Liver (tissue), 9 donors: ENCODE results near the gene CEACAM1. TPM values are rescaled to one million over a fixed set of nuclear protein-coding genes. Genes with fewer than 3 reads are reported as not detected.

Experiments used
- DNase-seq: peaks from one replicate; pipeline ENCODE4 v3.0.0-alpha.2; 2017; ENCODE audit warnings: low spot score
- H3K27ac ChIP-seq, 2 donors: one replicate each; pipeline ENCODE4 v1.7.0; 2013; ENCODE audit warnings: inconsistent platforms in 2 of 2, low read length in 2 of 2, control low read depth in 1 of 2, low read depth in 1 of 2, mild to moderate bottlenecking in 1 of 2
- H3K27me3 ChIP-seq, 4 donors: one replicate each; pipeline versions ENCODE4 v1.6.1 to v1.7.0; 2013; ENCODE audit warnings: low read length in 3 of 4, inconsistent platforms in 1 of 4, mild to moderate bottlenecking in 1 of 4, moderate library complexity in 1 of 4; ENCODE audit not compliant: control insufficient read depth in 4 of 4, insufficient read depth in 4 of 4
- H3K36me3 ChIP-seq, 4 donors: one replicate each; pipeline versions ENCODE4 v1.6.1 to v1.7.0; 2013; ENCODE audit warnings: low read length in 3 of 4, mild to moderate bottlenecking in 3 of 4, low read depth in 1 of 4, moderate library complexity in 1 of 4; ENCODE audit not compliant: control insufficient read depth in 4 of 4, insufficient read depth in 3 of 4
- H3K4me1 ChIP-seq, 4 donors: one replicate each; pipeline versions ENCODE4 v1.6.1 to v1.7.0; 2013; ENCODE audit warnings: low read length in 3 of 4, mild to moderate bottlenecking in 3 of 4, moderate library complexity in 1 of 4; ENCODE audit not compliant: control insufficient read depth in 4 of 4, insufficient read depth in 4 of 4
- H3K4me3 ChIP-seq, 3 donors: one replicate each; pipeline versions ENCODE4 v1.6.1 to v1.7.0; 2013; ENCODE audit warnings: low read length in 3 of 3, control low read depth in 1 of 3, low read depth in 1 of 3, mild to moderate bottlenecking in 1 of 3
- H3K9ac ChIP-seq, 2 donors: one replicate each; pipeline ENCODE4 v1.7.0; 2013; ENCODE audit warnings: low read length in 2 of 2, mild to moderate bottlenecking in 2 of 2, moderate library complexity in 2 of 2, control low read depth in 1 of 2, low read depth in 1 of 2
- H3K9me3 ChIP-seq, 4 donors: one replicate each; pipeline versions ENCODE4 v1.6.1 to v1.7.0; 2013; ENCODE audit warnings: low read length in 3 of 4; ENCODE audit not compliant: control insufficient read depth in 4 of 4
- ATF3 ChIP-seq: IDR thresholded peaks from 2 replicates; pipeline ENCODE4 v1.6.1; 2016; ENCODE audit warnings: antibody characterized with exemption
- CTCF ChIP-seq: fragments of 150-350 bp; IDR thresholded peaks from 2 replicates; pipeline ENCODE4 v1.5.1; 2017; ENCODE audit warnings: improper control_type of control experiment, low read depth, low read length; ENCODE audit not compliant: missing input control
- EGR1 ChIP-seq, 2 donors: IDR thresholded peaks; 2 replicates each; pipeline ENCODE4 v1.6.1; 2016 to 2018; ENCODE audit warnings: antibody characterized with exemption in 2 of 2, low read depth in 2 of 2
- FOXA1 ChIP-seq: IDR thresholded peaks from 2 replicates; pipeline ENCODE4 v1.6.1; 2016; ENCODE audit warnings: antibody characterized with exemption
- FOXA2 ChIP-seq: IDR thresholded peaks from 2 replicates; pipeline ENCODE4 v1.6.1; 2016; ENCODE audit warnings: antibody characterized with exemption
- GABPA ChIP-seq, 2 donors: IDR thresholded peaks in 1 of 2; conservative IDR thresholded peaks in 1 of 2; 2 replicates each; pipeline ENCODE4 v1.6.1; 2016; ENCODE audit warnings: antibody characterized with exemption in 2 of 2, mild to moderate bottlenecking in 1 of 2, moderate library complexity in 1 of 2
- HNF4A ChIP-seq, 2 donors: conservative IDR thresholded peaks; 2 replicates each; pipeline ENCODE4 v1.6.1; 2016; ENCODE audit warnings: antibody characterized with exemption in 2 of 2, mild to moderate bottlenecking in 2 of 2
- HNF4G ChIP-seq: IDR thresholded peaks from 2 replicates; pipeline ENCODE4 v1.6.1; 2016; ENCODE audit warnings: antibody characterized with exemption
- JUND ChIP-seq, 2 donors: IDR thresholded peaks; 2 replicates each; pipeline ENCODE4 v1.6.1; 2016; ENCODE audit warnings: antibody characterized with exemption in 2 of 2
- MAX ChIP-seq: IDR thresholded peaks from 2 replicates; pipeline ENCODE4 v1.6.1; 2016; ENCODE audit warnings: antibody characterized with exemption
- NR2F2 ChIP-seq: IDR thresholded peaks from 2 replicates; pipeline ENCODE4 v1.6.1; 2016; ENCODE audit warnings: antibody characterized with exemption
- RAD21 ChIP-seq, 2 donors: IDR thresholded peaks; 2 replicates each; pipeline ENCODE4 v1.6.1; 2016; ENCODE audit warnings: antibody characterized with exemption in 2 of 2, mild to moderate bottlenecking in 2 of 2
- REST ChIP-seq: IDR thresholded peaks from 2 replicates; pipeline ENCODE4 v1.6.1; 2016; ENCODE audit warnings: antibody characterized with exemption, mild to moderate bottlenecking
- RXRA ChIP-seq, 2 donors: IDR thresholded peaks; 2 replicates each; pipeline ENCODE4 v1.6.1; 2017 to 2018; ENCODE audit warnings: antibody characterized with exemption in 2 of 2, mild to moderate bottlenecking in 1 of 2
- SP1 ChIP-seq: IDR thresholded peaks from 2 replicates; pipeline ENCODE4 v1.6.1; 2018; ENCODE audit warnings: antibody characterized with exemption, mild to moderate bottlenecking
- TAF1 ChIP-seq: conservative IDR thresholded peaks from 2 replicates; pipeline ENCODE4 v1.6.1; 2016; ENCODE audit warnings: antibody characterized with exemption, mild to moderate bottlenecking
- YY1 ChIP-seq: IDR thresholded peaks from 2 replicates; pipeline ENCODE4 v1.6.1; 2016; ENCODE audit warnings: antibody characterized with exemption, mild to moderate bottlenecking
- ZBTB33 ChIP-seq: IDR thresholded peaks from 2 replicates; pipeline ENCODE4 v1.6.1; 2016; ENCODE audit warnings: antibody characterized with exemption
- WGBS: extraction: QIAGEN DNeasy Blood & Tissue Kit; methylation state at CpG from one replicate; pipeline ENCODE4 v1.1.7; 2013; 5-methylcytosine and 5-hydroxymethylcytosine counted together
- polyA plus RNA-seq, 2 donors: library from polyadenylated mRNA; stranded (reverse) in 1 of 2; unstranded in 1 of 2; fragments of 200-250 nt in 1 of 2; fragments of >200 nt in 1 of 2; fragmentation: Nextera tagmentation in 1 of 2; extraction: Ambion mirVana in 1 of 2; gene quantifications; one replicate each; pipeline versions ENCODE4 v1.2.1 to v1.2.3, GENCODE V29; 2013 to 2015
- total RNA-seq, 2 donors: library from RNA; depleted of rRNA; stranded (reverse); fragments of >200 nt; gene quantifications; one replicate each; pipeline ENCODE4 v1.2.3, GENCODE V29; 2014
- donor health status: healthy.
- donor health status: healthy.
- donor health status: healthy.
- donor health status: healthy.
- donor health status: healthy.

The CEACAM1 gene
- total and polyA plus RNA-seq, 4 donors: 8.3 to 36.7 (median 26.8) TPM

- no peak overlapping the region for H3K9ac ChIP-seq
- H3K9me3 ChIP-seq: no peaks in the 10 kb centered on the region
- WGBS: 43% methylated on average over 1 of the region's 1 CpG
- no peak overlapping the region for H3K27ac ChIP-seq
- no peak overlapping the region for H3K4me3 ChIP-seq
- H3K27me3 ChIP-seq: no peaks in the 10 kb centered on the region
- TF ChIP-seq ATF3 (no peak), RXRA (IDR thresholded peaks at IDR 0.05) (no peak), RAD21 (IDR thresholded peaks at IDR 0.05) (no peak), SP1 (no peak), JUND (IDR thresholded peaks at IDR 0.05) (no peak), TAF1 (no peak), FOXA1 (no peak), ZBTB33 (no peak), MAX (no peak), REST (no peak), FOXA2 (no peak), EGR1 (IDR thresholded peaks at IDR 0.05; ENCODE audit: low read depth in 2 of 2) (no peak), CTCF (no peak), YY1 (no peak), HNF4G (no peak), GABPA (IDR thresholded peaks at IDR 0.05 in 1 of 2, conservative IDR thresholded peaks at IDR 0.05 in 1 of 2) (no peak), HNF4A (conservative IDR thresholded peaks at IDR 0.05) (no peak)
- H3K4me1 ChIP-seq: no peaks in the 10 kb centered on the region
- no peaks in the 10 kb centered on the region for H3K36me3 ChIP-seq
- no peak for DNase-seq
Measured at GRCh38 chr19:42573642-42574041, 45.4 kb upstream of the CEACAM1 start.

- 51% methylated on average over 2 of the region's 2 CpGs for WGBS
- Histone ChIP-seq H3K27ac (no peak overlapping the region), H3K36me3 (no peaks in the 10 kb centered on the region), H3K27me3 (no peaks in the 10 kb centered on the region), H3K4me1 (no peaks in the 10 kb centered on the region), H3K9me3 (no peaks in the 10 kb centered on the region), H3K9ac (no peak overlapping the region), H3K4me3 (no peak overlapping the region)
- no peak for DNase-seq
- no peak for TF ChIP-seq RAD21 (IDR thresholded peaks at IDR 0.05)
- no peak for TF ChIP-seq RXRA (IDR thresholded peaks at IDR 0.05)
- TF ChIP-seq FOXA1: no peak
- TF ChIP-seq MAX: no peak
- no peak for TF ChIP-seq NR2F2
- TF ChIP-seq JUND (IDR thresholded peaks at IDR 0.05): no peak
- no peak for TF ChIP-seq EGR1 (IDR thresholded peaks at IDR 0.05; ENCODE audit: low read depth in 2 of 2)
- TF ChIP-seq YY1: no peak
- no peak for TF ChIP-seq HNF4A (conservative IDR thresholded peaks at IDR 0.05)
- TF ChIP-seq SP1: no peak
- no peak for TF ChIP-seq FOXA2
- TF ChIP-seq GABPA (IDR thresholded peaks at IDR 0.05 in 1 of 2, conservative IDR thresholded peaks at IDR 0.05 in 1 of 2): no peak
- TF ChIP-seq ATF3: no peak
- no peak for TF ChIP-seq TAF1
- TF ChIP-seq CTCF: no peak
Measured at GRCh38 chr19:42571116-42571515, 42.8 kb upstream of the CEACAM1 start.
